Hepatocyte (in vitro differentiated cells): ENCODE measurements around the gene FRAS1.
"Not testable (repeated sequence)": the region's sequence is repeated elsewhere in the genome, so short reads cannot be mapped to it uniquely, and the experiment has no call there.

Experiments used
- CTCF ChIP-seq: fragments of 200-600 bp; sonication (generic); IDR thresholded peaks from 2 replicates; pipeline ENCODE4 v1.5.1; 2016; ENCODE audit warnings: antibody characterized with exemption, mild to moderate bottlenecking; ENCODE audit not compliant: poor library complexity
- EZH2 ChIP-seq: fragments of 200-600 bp; sonication (generic); IDR thresholded peaks from 2 replicates; pipeline ENCODE4 v1.6.1; 2016; ENCODE audit warnings: antibody characterized with exemption, mild to moderate bottlenecking, borderline replicate concordance

GRCh38 chr4:78547899-78548298 is 490.8 kb downstream of the FRAS1 start:
- not testable (repeated sequence) for TF ChIP-seq CTCF, EZH2
